HPDE6-E6E7 (cell line): ENCODE measurements around the gene ACBD6.

Source experiments
- DNase-seq: peaks from one replicate; pipeline ENCODE4 v3.0.0; 2011; ENCODE audit warnings: missing footprints; ENCODE audit errors: extremely low spot score

The ACBD6 gene

GRCh38 chr1:180370597-180370996 is 131.8 kb downstream of the ACBD6 start:
- DNase-seq = no peak

DNA sequence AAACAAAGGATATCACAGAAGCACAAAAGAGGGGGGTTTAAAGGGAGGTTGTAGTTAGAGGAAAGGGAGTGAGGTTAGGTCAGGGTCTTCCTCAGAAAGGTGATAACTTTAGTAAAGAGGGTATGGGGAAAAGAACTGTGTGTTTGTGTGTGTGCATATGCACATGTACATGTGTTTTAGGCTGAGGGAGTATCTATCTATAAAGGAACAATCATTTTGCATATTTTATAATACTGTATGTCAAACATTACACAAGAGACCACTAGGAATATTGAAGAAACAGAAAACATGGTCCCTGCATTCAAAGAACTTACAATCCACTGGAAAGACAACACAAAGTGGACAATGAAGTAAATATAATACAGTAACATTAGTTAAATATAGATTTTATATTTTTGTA is 132.2 kb downstream of the ACBD6 start:
- DNase-seq = no peak

DNA sequence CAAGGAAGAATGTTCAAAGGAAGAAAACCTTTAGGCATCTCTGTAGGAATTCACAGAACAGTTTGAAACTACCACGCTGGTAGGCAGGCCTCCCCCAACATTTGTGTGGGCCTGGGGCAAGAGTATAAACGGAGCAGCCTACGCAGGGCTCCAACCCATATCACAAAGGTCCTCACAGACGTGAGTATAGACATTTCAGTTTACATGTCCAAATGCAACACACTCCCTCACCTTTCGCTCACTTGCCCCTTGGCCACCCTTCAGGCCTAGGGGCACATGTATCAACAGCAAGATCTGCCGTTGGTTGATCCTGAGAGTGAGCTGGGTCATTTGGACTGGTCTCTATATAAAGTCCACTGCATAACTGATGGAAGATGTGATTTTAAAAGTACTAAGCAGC is 133.3 kb downstream of the ACBD6 start:
- DNase-seq = no peak

- no peak for DNase-seq
Observed at GRCh38 chr1:180366371-180367068, 135.9 kb downstream of the ACBD6 start.

- DNase-seq = no peak
Observed at GRCh38 chr1:180365039-180365438, 137.3 kb downstream of the ACBD6 start.

DNA sequence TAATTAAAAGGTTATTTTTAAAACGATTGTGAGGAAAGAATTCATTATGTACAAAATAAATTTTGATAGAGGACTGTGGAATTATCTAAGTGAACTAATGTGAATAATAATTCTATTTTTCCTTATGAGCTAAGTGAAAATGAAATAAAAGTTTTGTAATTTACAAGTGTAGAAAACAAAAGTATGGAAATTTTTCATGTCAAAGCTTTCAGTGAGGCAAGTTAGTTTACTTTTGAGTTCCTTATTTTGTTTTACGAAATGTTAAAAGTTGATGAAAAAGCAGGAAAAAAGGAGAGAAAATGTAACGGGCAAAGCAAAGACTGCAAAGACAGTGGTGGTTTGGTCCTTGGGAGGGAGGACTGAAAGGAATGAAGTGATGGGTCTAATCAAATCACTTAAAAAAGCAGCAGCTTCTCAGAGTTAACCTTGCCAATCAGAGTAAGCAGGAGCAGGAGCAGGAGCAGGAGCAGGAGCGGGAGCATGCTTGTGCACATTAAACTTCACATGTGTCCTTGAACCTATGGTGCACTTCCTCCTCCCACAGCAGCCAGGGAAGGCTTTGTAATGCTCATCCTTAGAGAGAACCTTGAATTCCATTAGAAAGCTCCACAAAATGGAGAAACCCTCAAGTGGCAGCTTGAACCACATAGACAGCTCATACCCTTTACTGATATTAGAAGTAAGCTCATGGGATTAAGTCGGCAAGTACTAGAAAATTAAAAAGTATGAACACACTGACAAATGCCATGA is 139.0 kb downstream of the ACBD6 start:
- no peak for DNase-seq

DNA sequence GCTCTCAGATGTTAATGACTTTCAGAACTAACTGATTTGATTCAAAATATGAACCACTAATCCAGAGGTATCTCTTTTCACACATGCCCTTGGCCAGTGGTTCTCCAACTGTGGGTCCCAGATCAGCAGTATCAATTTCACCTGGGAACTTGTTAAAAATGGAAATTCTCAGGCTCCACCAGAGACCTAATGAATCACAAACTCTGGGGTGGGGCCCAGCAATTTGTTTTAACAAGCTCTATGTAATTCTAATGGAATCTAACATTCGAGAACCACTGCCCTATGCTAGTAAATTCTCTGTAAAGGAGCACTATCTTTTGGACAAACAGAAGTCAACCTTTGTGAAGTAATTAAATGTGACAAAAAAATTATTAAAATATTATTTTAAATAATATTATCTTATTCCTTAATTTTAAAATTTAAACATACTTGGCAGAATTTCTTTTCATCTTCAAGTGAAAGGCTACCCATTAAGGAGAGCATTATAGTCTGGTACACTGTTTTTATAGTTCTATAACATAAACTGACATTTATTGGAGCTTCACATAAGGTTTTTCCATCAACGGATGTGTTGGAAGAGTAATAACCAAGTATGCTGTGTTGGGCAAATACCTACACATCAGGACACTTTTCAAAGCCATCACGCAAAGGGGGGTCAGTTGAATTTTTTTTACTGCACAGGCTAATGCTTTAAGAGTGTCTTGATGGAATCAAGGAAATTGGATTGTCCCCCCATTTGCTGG is 141.9 kb downstream of the ACBD6 start:
- no peak for DNase-seq

DNA sequence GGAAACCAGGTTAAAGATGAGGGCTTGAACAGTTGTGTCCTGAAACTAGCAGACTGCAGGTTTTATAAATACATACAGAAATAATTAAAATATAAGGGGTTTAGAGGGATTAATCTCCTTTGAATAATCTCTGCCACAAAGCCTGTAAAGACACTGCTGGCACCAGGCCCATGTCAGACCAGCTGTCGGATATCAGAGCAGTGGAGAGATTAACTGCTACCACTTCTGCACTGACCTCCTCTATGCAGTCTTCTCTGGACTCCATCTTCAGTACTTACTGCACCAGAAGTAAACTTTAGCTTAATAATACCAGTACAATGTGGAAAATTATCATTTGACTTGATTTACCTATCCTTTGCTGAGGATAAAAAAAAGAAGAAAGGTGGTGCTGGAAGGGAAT is 143.7 kb downstream of the ACBD6 start:
- DNase-seq = no peak

DNA sequence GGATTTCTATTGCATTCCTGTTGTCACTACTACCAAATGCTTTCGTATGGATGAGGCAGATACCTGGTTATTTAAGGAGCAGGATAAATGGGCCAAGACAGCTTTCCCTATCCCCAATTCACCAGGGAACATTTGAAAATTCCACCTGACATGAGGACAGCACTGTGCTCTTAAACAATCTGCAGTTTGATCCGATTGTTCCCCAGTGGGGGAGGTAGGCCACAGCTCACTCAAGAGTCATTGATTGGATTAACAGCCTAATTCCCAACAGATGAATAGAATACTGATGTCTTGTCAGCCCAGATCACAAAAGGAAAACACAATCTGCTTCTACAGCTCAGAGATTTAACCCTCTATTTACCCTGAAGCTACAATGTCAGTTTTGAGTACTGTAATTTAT is 148.4 kb downstream of the ACBD6 start:
- no peak for DNase-seq

DNA sequence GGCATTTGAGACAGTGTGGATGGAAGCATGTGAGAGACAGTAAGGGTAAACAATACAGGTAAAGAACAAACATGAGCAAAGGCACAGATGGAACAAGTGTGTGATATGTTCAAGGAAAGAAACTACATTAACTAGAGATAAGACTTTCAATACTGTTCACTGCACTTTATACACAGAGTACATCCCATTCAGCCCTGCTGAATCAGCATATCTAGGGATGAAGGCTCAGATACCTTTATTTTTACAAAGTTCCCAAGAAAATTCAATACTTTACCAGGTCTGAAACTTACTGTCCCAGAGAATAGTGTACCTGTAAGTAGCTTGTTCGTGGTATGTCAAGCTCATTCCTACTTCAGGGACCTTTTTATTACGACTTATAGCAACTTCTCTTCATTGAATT is 149.8 kb downstream of the ACBD6 start:
- no peak for DNase-seq

- DNase-seq = no peak
Observed at GRCh38 chr1:180352021-180352420, 150.4 kb downstream of the ACBD6 start.

DNA sequence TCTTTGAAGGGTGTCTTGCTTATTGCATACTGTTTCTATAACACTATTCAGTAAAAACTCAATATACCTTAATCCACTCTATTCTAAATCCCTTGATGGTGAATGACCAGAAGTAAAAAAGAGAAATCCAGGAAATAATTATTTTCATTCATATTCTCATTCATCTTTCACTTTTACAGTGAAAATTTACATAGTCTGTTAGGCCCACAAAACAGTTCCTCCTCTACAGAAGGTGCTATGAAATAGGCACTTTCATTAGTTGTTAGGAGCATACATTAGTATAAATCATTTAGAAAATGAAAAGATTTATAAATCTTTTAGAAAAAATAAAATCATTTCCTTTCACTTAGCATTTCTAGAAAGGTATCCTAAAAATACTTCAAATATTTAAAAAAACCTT is 157.2 kb downstream of the ACBD6 start:
- no peak for DNase-seq

- DNase-seq = no peak
Observed at GRCh38 chr1:180343921-180344769, 158.2 kb downstream of the ACBD6 start.

DNA sequence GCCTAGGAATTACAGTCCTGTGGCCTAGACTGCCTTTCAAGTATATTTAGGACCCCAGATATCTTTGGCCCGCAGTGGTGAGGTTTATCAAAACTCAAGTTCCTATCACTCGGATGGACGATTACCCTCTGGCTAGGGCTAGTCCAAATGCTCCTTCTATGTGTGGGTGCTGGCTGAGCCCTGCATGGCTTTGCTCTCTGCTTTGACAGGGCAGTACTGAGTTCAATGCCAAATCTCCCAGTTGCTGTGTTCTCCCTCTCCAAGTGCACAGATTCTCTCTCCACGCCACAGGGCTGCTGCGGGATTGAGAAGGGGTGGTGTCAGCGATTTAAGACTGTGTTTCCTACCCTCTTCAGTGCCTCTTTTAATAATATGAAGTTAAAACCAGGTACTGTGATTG is 175.3 kb downstream of the ACBD6 start:
- DNase-seq = no peak

DNA sequence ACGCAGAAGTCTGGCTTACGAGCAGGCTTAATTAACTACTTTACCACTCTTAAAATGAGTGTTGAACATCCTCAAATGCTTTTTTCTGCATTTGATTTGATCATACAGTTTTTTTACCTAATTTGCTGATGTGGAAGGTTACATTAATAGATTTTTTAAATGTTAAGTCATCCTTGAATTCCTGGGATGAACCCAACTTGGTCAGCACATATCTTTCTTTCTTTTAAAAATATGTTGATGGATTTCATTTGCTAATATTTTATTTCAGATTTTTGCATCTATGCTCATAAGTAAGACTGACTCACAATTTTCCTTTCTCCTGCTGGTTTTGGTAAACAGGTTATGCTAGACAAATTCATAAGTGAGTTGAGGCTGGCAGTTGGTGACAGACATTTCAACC is 189.5 kb downstream of the ACBD6 start:
- DNase-seq = no peak

GRCh38 chr1:180311011-180311730 is 191.2 kb downstream of the ACBD6 start:
- DNase-seq = no peak

GRCh38 chr1:180310095-180310494 is 192.3 kb downstream of the ACBD6 start:
- no peak for DNase-seq

DNA sequence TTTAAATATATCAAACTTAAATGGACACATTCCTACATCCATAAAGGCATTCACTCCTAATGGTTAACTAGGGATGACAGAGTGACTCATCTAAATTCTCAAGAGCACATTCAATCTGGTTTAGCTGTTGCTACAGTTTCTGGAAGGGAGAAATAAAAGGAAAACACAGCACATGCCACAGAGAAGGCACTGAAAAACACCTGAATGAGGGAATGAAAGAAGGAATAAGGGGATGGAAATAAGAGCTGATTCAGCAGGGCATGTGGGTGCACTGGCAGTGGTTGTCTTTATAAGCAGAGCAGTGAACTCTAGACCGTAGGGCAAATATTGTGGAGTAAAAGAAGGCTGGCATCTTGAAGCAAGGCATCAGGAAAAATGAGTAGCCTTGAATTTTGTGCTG is 193.0 kb downstream of the ACBD6 start:
- DNase-seq = no peak

DNA sequence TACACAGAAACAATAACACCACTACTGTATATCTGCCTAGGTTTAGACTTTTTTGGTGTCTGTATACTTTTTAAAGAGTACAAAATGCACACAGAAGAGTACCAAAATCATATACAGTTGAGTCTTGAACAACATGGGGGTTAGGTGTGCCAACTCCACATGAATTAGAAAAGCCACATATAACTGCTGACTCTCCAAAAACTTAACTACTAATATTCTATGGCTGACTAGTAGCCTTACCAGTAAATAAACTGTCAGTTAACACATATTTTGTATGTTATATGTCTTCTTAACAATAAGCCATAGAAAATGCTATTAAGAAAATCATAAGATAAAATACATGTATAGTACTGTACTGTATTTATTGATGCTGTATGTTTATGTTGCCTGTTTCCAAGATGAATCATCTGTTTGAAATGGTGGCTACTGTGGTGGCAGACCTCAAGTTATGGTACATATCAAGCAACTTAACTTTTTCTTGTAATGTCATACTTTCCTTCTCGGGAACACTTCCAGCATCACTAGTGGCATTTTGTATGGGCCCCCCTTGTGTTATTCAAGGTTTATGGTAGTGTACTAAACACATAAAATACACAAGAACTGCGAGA is 201.1 kb downstream of the ACBD6 start:
- DNase-seq = no peak

DNA sequence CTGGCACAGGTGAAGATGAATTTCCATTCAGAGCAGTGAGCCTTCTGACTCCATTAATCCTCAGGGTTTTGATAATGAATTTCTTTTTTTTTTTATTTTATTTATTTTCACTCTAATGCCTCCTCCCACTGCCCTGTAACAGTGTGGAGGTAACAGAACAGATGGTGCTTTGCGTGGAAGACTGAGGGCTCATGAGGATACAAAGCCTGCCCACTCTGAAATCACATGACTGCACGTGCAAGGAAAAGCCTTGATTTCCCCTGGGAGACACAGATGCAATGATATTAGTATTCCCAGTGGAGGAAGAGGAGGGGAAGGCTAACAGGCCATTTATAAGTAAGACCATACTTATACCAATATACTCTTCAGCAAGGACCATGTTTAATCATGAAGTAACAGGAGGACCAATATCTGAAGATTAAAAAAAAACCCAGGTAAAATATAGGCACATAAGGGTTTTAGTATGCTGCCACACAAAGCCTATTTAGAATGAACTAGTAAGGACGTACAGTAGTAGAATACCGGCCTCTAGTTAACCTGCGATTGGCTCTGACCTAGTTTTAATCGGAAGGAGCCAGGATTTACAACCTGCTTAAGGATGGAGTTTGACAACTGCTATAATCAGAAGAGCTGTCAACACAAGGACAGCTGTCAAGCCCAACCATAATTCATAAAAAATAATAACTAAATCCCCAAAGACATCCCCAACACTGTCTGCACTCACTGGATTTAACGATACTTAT is 202.7 kb downstream of the ACBD6 start:
- no peak for DNase-seq
